ENCODE data around the gene ODAD3. TPM values are rescaled to one million over a fixed set of nuclear protein-coding genes. Genes with fewer than 3 reads are reported as not detected.
"Not testable (repeated sequence)": the region's sequence is repeated elsewhere in the genome, so short reads cannot be mapped to it uniquely, and the experiment has no call there.

Gene ODAD3
- total and polyA plus RNA-seq, 5 donors from 2014 or later, result not detected

GRCh38 chr19:11479090-11479897, 44.4 kb upstream of the ODAD3 start:
- H3K36me3 Mint-ChIP-seq, result peaks cover 4% of the 10 kb centered on the region
- no peak overlapping the region for H3K4me3 ChIP-seq (ENCODE audit: low read depth, low read length)
- H3K4me3 Mint-ChIP-seq, result peak overlapping the region in 3 of 4 donors; percentile 24 to 56 (median 32)
- H3K27ac ChIP-seq (ENCODE audit: insufficient read depth, low read length, poor library complexity, severe bottlenecking), result no peak overlapping the region
- no peaks in the 10 kb centered on the region for H3K27me3 ChIP-seq (ENCODE audit: control insufficient read depth, insufficient read depth, low read length)
- H3K27ac Mint-ChIP-seq, result no peak overlapping the region
- H3K4me1 Mint-ChIP-seq, result peaks cover 0 to 29% (median 13%) of the 10 kb centered on the region in 4 donors
- peaks cover 40% of the 10 kb centered on the region for H3K4me1 ChIP-seq (ENCODE audit: control insufficient read depth, insufficient read depth, low read length, poor library complexity, severe bottlenecking)
- no peak for ATAC-seq (ENCODE audit: low read depth in 2 of 2)
- DNase-seq, result no peak
- peaks cover 47% of the 10 kb centered on the region for H3K27me3 Mint-ChIP-seq
- no peaks in the 10 kb centered on the region for H3K36me3 ChIP-seq (ENCODE audit: control insufficient read depth, insufficient read depth, low read length)
- H3K9me3 ChIP-seq (ENCODE audit: control insufficient read depth in 2 of 2, low read length in 2 of 2), result no peaks in the 10 kb centered on the region
- peaks cover 0 to 5% (median 0%) of the 10 kb centered on the region in 7 donors for H3K9me3 Mint-ChIP-seq

- Histone ChIP-seq H3K36me3 (ENCODE audit: control insufficient read depth, insufficient read depth, low read length) (no peaks in the 10 kb centered on the region), H3K27me3 (ENCODE audit: control insufficient read depth, insufficient read depth, low read length) (no peaks in the 10 kb centered on the region), H3K4me1 (ENCODE audit: control insufficient read depth, insufficient read depth, low read length, poor library complexity, severe bottlenecking) (peaks cover 40% of the 10 kb centered on the region), H3K4me3 (ENCODE audit: low read depth, low read length) (no peak overlapping the region), H3K9me3 (ENCODE audit: control insufficient read depth in 2 of 2, low read length in 2 of 2) (no peaks in the 10 kb centered on the region), H3K27ac (ENCODE audit: insufficient read depth, low read length, poor library complexity, severe bottlenecking) (no peak overlapping the region)
- H3K9me3 Mint-ChIP-seq, result peaks cover 0 to 5% (median 0%) of the 10 kb centered on the region in 7 donors
- peaks cover 52% of the 10 kb centered on the region for H3K27me3 Mint-ChIP-seq
- H3K27ac Mint-ChIP-seq, result no peak overlapping the region
- peaks cover 0 to 24% (median 13%) of the 10 kb centered on the region in 4 donors for H3K4me1 Mint-ChIP-seq
- DNase-seq, result no peak
- no peak for ATAC-seq (ENCODE audit: low read depth in 2 of 2)
- no peaks in the 10 kb centered on the region for H3K36me3 Mint-ChIP-seq
- peak overlapping the region in 3 of 4 donors; percentile 24 to 56 (median 32) for H3K4me3 Mint-ChIP-seq
These were observed 43.5 kb upstream of the ODAD3 start for GRCh38 chr19:11478167-11479089.

- H3K27me3 ChIP-seq (ENCODE audit: control insufficient read depth, insufficient read depth, low read length), result no peaks in the 10 kb centered on the region
- Mint-ChIP-seq H3K27me3 (peaks cover 31% of the 10 kb centered on the region), H3K9me3 (peaks cover 0 to 4% (median 0%) of the 10 kb centered on the region in 7 donors), H3K36me3 (no peaks in the 10 kb centered on the region), H3K4me3 (no peak overlapping the region), H3K27ac (no peak overlapping the region), H3K4me1 (peaks cover 0 to 8% (median 0%) of the 10 kb centered on the region in 4 donors)
- no peaks in the 10 kb centered on the region for H3K36me3 ChIP-seq (ENCODE audit: control insufficient read depth, insufficient read depth, low read length)
- ATAC-seq (ENCODE audit: low read depth in 2 of 2) (no peak), DNase-seq (no peak)
- no peak overlapping the region for H3K27ac ChIP-seq (ENCODE audit: insufficient read depth, low read length, poor library complexity, severe bottlenecking)
- H3K9me3 ChIP-seq (ENCODE audit: control insufficient read depth in 2 of 2, low read length in 2 of 2), result no peaks in the 10 kb centered on the region
- no peak overlapping the region for H3K4me3 ChIP-seq (ENCODE audit: low read depth, low read length)
- peaks cover 16% of the 10 kb centered on the region for H3K4me1 ChIP-seq (ENCODE audit: control insufficient read depth, insufficient read depth, low read length, poor library complexity, severe bottlenecking)
These were observed 40.9 kb upstream of the ODAD3 start for GRCh38 chr19:11475861-11476260.

- not testable (repeated sequence) for H3K27ac Mint-ChIP-seq; H3K9me3 Mint-ChIP-seq; H3K36me3 Mint-ChIP-seq; H3K27me3 ChIP-seq (ENCODE audit: control insufficient read depth, insufficient read depth, low read length); H3K4me1 Mint-ChIP-seq; H3K36me3 ChIP-seq (ENCODE audit: control insufficient read depth, insufficient read depth, low read length); H3K27ac ChIP-seq (ENCODE audit: insufficient read depth, low read length, poor library complexity, severe bottlenecking); ATAC-seq (ENCODE audit: low read depth in 2 of 2); H3K4me3 ChIP-seq (ENCODE audit: low read depth, low read length); H3K4me3 Mint-ChIP-seq; H3K9me3 ChIP-seq (ENCODE audit: control insufficient read depth in 2 of 2, low read length in 2 of 2); DNase-seq
- peaks cover 31% of the 10 kb centered on the region for H3K27me3 Mint-ChIP-seq
- peaks cover 12% of the 10 kb centered on the region for H3K4me1 ChIP-seq (ENCODE audit: control insufficient read depth, insufficient read depth, low read length, poor library complexity, severe bottlenecking)
These were observed 40.4 kb upstream of the ODAD3 start for GRCh38 chr19:11475343-11475742.

GRCh38 chr19:11473725-11474124, 38.8 kb upstream of the ODAD3 start:
- H3K27me3 ChIP-seq (ENCODE audit: control insufficient read depth, insufficient read depth, low read length), result no peaks in the 10 kb centered on the region
- H3K27me3 Mint-ChIP-seq, result peaks cover 24% of the 10 kb centered on the region
- no peak overlapping the region for H3K4me3 ChIP-seq (ENCODE audit: low read depth, low read length)
- H3K27ac Mint-ChIP-seq, result no peak overlapping the region
- no peaks in the 10 kb centered on the region for H3K4me1 ChIP-seq (ENCODE audit: control insufficient read depth, insufficient read depth, low read length, poor library complexity, severe bottlenecking)
- no peaks in the 10 kb centered on the region for H3K36me3 ChIP-seq (ENCODE audit: control insufficient read depth, insufficient read depth, low read length)
- no peak overlapping the region for H3K27ac ChIP-seq (ENCODE audit: insufficient read depth, low read length, poor library complexity, severe bottlenecking)
- ATAC-seq (ENCODE audit: low read depth in 2 of 2) (no peak), DNase-seq (no peak)
- H3K4me1 Mint-ChIP-seq, result peaks cover 0 to 3% (median 0%) of the 10 kb centered on the region in 4 donors
- H3K4me3 Mint-ChIP-seq, result no peak overlapping the region
- H3K9me3 ChIP-seq (ENCODE audit: control insufficient read depth in 2 of 2, low read length in 2 of 2), result no peaks in the 10 kb centered on the region
- no peaks in the 10 kb centered on the region for H3K36me3 Mint-ChIP-seq
- H3K9me3 Mint-ChIP-seq, result peaks cover 0 to 2% (median 0%) of the 10 kb centered on the region in 7 donors

- not testable (repeated sequence) for ATAC-seq (ENCODE audit: low read depth in 2 of 2)
These were observed 33.4 kb upstream of the ODAD3 start for GRCh38 chr19:11468266-11468845.

GRCh38 chr19:11465600-11465999, 30.7 kb upstream of the ODAD3 start:
- Mint-ChIP-seq H3K4me1 (peaks cover 0 to 4% (median 1%) of the 10 kb centered on the region in 4 donors), H3K9me3 (no peaks in the 10 kb centered on the region), H3K4me3 (no peak overlapping the region), H3K27ac (no peak overlapping the region), H3K36me3 (no peaks in the 10 kb centered on the region), H3K27me3 (peaks cover 6% of the 10 kb centered on the region)
- DNase-seq (no peak), ATAC-seq (ENCODE audit: low read depth in 2 of 2) (no peak)
- Histone ChIP-seq H3K9me3 (ENCODE audit: control insufficient read depth in 2 of 2, low read length in 2 of 2) (no peaks in the 10 kb centered on the region), H3K36me3 (ENCODE audit: control insufficient read depth, insufficient read depth, low read length) (no peaks in the 10 kb centered on the region), H3K27me3 (ENCODE audit: control insufficient read depth, insufficient read depth, low read length) (no peaks in the 10 kb centered on the region), H3K4me1 (ENCODE audit: control insufficient read depth, insufficient read depth, low read length, poor library complexity, severe bottlenecking) (no peaks in the 10 kb centered on the region), H3K27ac (ENCODE audit: insufficient read depth, low read length, poor library complexity, severe bottlenecking) (no peak overlapping the region), H3K4me3 (ENCODE audit: low read depth, low read length) (no peak overlapping the region)

More at GRCh38 chr19:11468266-11468845, 33.4 kb upstream of the ODAD3 start:
- not testable (repeated sequence) for H3K4me3 ChIP-seq (ENCODE audit: low read depth, low read length); H3K27me3 ChIP-seq (ENCODE audit: control insufficient read depth, insufficient read depth, low read length); H3K4me1 Mint-ChIP-seq; DNase-seq; H3K4me3 Mint-ChIP-seq; H3K36me3 ChIP-seq (ENCODE audit: control insufficient read depth, insufficient read depth, low read length); H3K27ac Mint-ChIP-seq; H3K36me3 Mint-ChIP-seq; H3K27ac ChIP-seq (ENCODE audit: insufficient read depth, low read length, poor library complexity, severe bottlenecking); H3K9me3 Mint-ChIP-seq; H3K9me3 ChIP-seq (ENCODE audit: control insufficient read depth in 2 of 2, low read length in 2 of 2); H3K4me1 ChIP-seq (ENCODE audit: control insufficient read depth, insufficient read depth, low read length, poor library complexity, severe bottlenecking); H3K27me3 Mint-ChIP-seq

All from CD4-positive, CD25-positive, alpha-beta regulatory T cell (primary cell).